DOHH2 (cell line): ENCODE data around the gene ADORA1.
A peak's percentile ranks its signal among the peaks of the same experiment; 100 is the strongest.

Experiments used
- CTCF ChIP-seq: fragments of 200-600 bp; sonication (generic); IDR thresholded peaks from one replicate; pipeline ENCODE4 v1.5.1; 2014; ENCODE audit warnings: antibody characterized with exemption, mild to moderate bottlenecking, low read depth, low read length; ENCODE audit not compliant: poor library complexity, severe bottlenecking
- EZH2phosphoT487 ChIP-seq: fragments of 200-600 bp; sonication (generic); IDR thresholded peaks from 2 replicates; pipeline ENCODE4 v1.6.1; 2017; ENCODE audit warnings: borderline replicate concordance, mild to moderate bottlenecking, antibody characterized with exemption, low read length, moderate library complexity, mixed read lengths

GRCh38 chr1:203083463-203083921 lies 44.0 kb upstream of the ADORA1 start:
- TF ChIP-seq CTCF (peak; percentile 30), EZH2phosphoT487 (no peak)
